IPS DF 4.7 (cell line): ENCODE measurements around the gene NOP53.

Experiments
- DNase-seq: peaks from one replicate; pipeline ENCODE4 v3.0.0-alpha.2; 2013; ENCODE audit warnings: low spot score; ENCODE audit errors: extremely low read depth

NOP53 gene

GRCh38 chr19:47805313-47805712, 60.0 kb downstream of the NOP53 start:
- no peak for DNase-seq

DNA sequence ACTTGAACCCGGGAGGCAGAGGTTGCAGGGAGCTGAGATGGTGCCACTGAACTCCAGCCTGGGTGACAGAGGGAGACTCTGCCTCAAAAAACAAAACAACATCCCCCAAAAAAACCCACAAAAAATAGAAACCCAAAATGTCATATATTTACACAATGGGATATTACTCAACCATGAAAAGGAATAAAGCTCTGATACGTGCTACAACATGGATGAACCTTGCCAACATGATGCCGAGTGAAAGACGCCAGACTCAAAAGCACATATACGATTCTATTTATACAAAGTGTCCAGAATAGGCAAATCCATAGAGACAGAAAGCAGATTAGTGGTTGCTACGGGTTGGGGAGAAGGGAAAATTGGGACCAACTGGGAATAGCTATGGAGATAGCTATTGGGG, 61.1 kb downstream of the NOP53 start:
- DNase-seq = no peak
